ENCODE data around the gene FAAP20. TPM values are rescaled to one million over a fixed set of nuclear protein-coding genes. Genes with fewer than 3 reads are reported as not detected.
A peak's percentile ranks its signal among the peaks of the same experiment; 100 is the strongest.

Gene FAAP20
- total and polyA plus RNA-seq, 2 of the 8 experiments (the other 6 are each of a cell fraction or from before 2014, with no cell fraction given), result 58.4 to 99.8 TPM

GRCh38 chr1:2176615-2177014 is 18.0 kb downstream of the FAAP20 start:
- no peak overlapping the region for H2BK15ac ChIP-seq (ENCODE audit: low read length)
- POLR2A ChIA-PET (ENCODE audit: partially characterized antibody), result interaction anchor here (1.0 to 1.1 kb wide), 2 partner anchors 18 to 27 kb away, joined by 3 read pairs; no protein-coding TSS in a partner anchor
- H2BK20ac ChIP-seq (ENCODE audit: low read length), result no peak overlapping the region
- no peaks in the 10 kb centered on the region for H3K79me2 ChIP-seq (ENCODE audit: control insufficient read depth in 1 of 2, insufficient read depth in 2 of 2, low read length in 2 of 2)
- H3K56ac ChIP-seq (replicated peaks; ENCODE audit: insufficient read length, low read depth, low read length), result no peak overlapping the region
- no peak overlapping the region for H3K4ac ChIP-seq (replicated peaks; ENCODE audit: insufficient read length, low read depth, low read length)
- DNase-seq (ENCODE audit: low read depth in 1 of 2, low spot score in 2 of 2) (no peak), FAIRE-seq (no peak)
- no peaks in the 10 kb centered on the region; a peak in 2 of 7 replicates for H3K4me1 ChIP-seq (replicated peaks in 1 of 4; ENCODE audit: control insufficient read depth in 3 of 4, insufficient read depth in 4 of 4, low read length in 3 of 4)
- H4K20me1 ChIP-seq (replicated peaks in 1 of 2; ENCODE audit: control insufficient read depth in 1 of 2, insufficient read depth in 2 of 2, low read length in 2 of 2), result peaks cover 0 to 10% of the 10 kb centered on the region in 2 experiments
- H3K23ac ChIP-seq (ENCODE audit: insufficient read length), result no peak overlapping the region
- no peak overlapping the region for H2BK5ac ChIP-seq (ENCODE audit: low read depth, low read length)
- WGBS, 2 experiments (ENCODE audit: extremely low coverage in 1 of 2, insufficient coverage in 1 of 2, insufficient read length in 1 of 2, insufficient replicate concordance in 2 of 2, low coverage in 1 of 2, low lambda C conversion rate in 2 of 2, missing lambda C conversion rate in 1 of 2), result 93% methylated on average over 10 of the region's 10 CpGs; no CpG with 5 or more reads in 1 of the 2 experiments
- H3K27me3 ChIP-seq (replicated peaks in 1 of 4; ENCODE audit: control insufficient read depth in 3 of 4, extremely low read depth in 1 of 4, insufficient read depth in 3 of 4, low read length in 3 of 4), result no peaks in the 10 kb centered on the region
- H3K4me2 ChIP-seq (ENCODE audit: insufficient read depth in 1 of 2, low read depth in 2 of 2, low read length in 2 of 2), result no peak overlapping the region
- TF ChIP-seq EP300 (IDR thresholded peaks at IDR 0.05; ENCODE audit: borderline replicate concordance in 1 of 2, low read depth in 2 of 2, low read length in 2 of 2) (no peak), POU5F1 (IDR thresholded peaks at IDR 0.05; ENCODE audit: low read depth, low read length) (no peak)
- H2BK120ac ChIP-seq (replicated peaks; ENCODE audit: low read depth, low read length), result no peak overlapping the region
- H3K14ac ChIP-seq (ENCODE audit: insufficient read length), result no peak overlapping the region
- CTCF ChIA-PET (ENCODE audit: partially characterized antibody), result interaction anchor here (0.8 to 6.0 kb wide), 5 partner anchors 12 to 202 kb away, joined by 3 to 47 read pairs (median 11); partner anchors contain the start of gene FAAP20
- H2BK12ac ChIP-seq (ENCODE audit: low read depth, low read length), result no peak overlapping the region
- no peak overlapping the region for H2AFZ ChIP-seq (ENCODE audit: low read length)
- H2AK5ac ChIP-seq (ENCODE audit: low read depth, low read length), result no peak overlapping the region
- H4K8ac ChIP-seq (ENCODE audit: extremely low read depth, insufficient read depth, low read length), result peak overlapping the region; percentile 28
- no peaks in the 10 kb centered on the region for H3K79me1 ChIP-seq (ENCODE audit: low read depth, low read length)
- no peak overlapping the region for H3K9ac ChIP-seq (replicated peaks in 1 of 4; ENCODE audit: extremely low read depth in 1 of 4, low read depth in 3 of 4, low read length in 3 of 4)
- no peak overlapping the region for H4K91ac ChIP-seq (replicated peaks; ENCODE audit: insufficient read length, low read length)
- H3K18ac ChIP-seq (ENCODE audit: extremely low read depth, low read length), result no peak overlapping the region
- H3K9me3 ChIP-seq (ENCODE audit: insufficient read depth in 2 of 2, low read depth in 1 of 2, low read length in 1 of 2), result no peaks in the 10 kb centered on the region
- H3K4me3 ChIP-seq (ENCODE audit: extremely low read depth in 1 of 4, insufficient read depth in 2 of 4, low read depth in 3 of 4, low read length in 4 of 4), result no peak overlapping the region
- no peak overlapping the region for H4K5ac ChIP-seq (ENCODE audit: insufficient read length, low read depth, low read length)
- H3K27ac ChIP-seq (ENCODE audit: low read depth, low read length), result no peak overlapping the region
- H3K36me3 ChIP-seq (ENCODE audit: control insufficient read depth in 2 of 4, insufficient read depth in 4 of 4, low read length in 3 of 4), result peaks cover 2 to 9% (median 7%) of the 10 kb centered on the region in 4 experiments; a peak in 6 of 8 replicates
- H3K23me2 ChIP-seq (ENCODE audit: low read depth, low read length), result no peaks in the 10 kb centered on the region; the same call in 1 of the 2 replicates

All from H1 (cell line).